Stomach (tissue), 19 donors: Measurements from ENCODE around the gene SACS. TPM values are rescaled to one million over a fixed set of nuclear protein-coding genes. Genes with fewer than 3 reads are reported as not detected.

Source experiments
- DNase-seq, 2 donors: peaks; one replicate each; pipeline versions ENCODE4 v3.0.0 to v3.0.0-alpha.2; 2013 to 2019
- H3K27ac ChIP-seq, 5 donors: fragments of 200-600 bp in 4 of 5; sonication (generic) in 4 of 5; one replicate each; pipeline ENCODE4 v1.5.1; 2013 to 2019; ENCODE audit warnings: mild to moderate bottlenecking in 1 of 5, moderate library complexity in 1 of 5
- H3K27me3 ChIP-seq, 3 donors: fragments of 200-600 bp; sonication (generic); one replicate each; pipeline ENCODE4 v1.5.1; 2017 to 2019; ENCODE audit warnings: mixed run types in 1 of 3
- H3K36me3 ChIP-seq, 4 donors: fragments of 200-600 bp; sonication (generic); 1 replicate in 3 of 4; 2 replicates in 1 of 4; pipeline ENCODE4 v1.5.1; 2016 to 2019
- H3K4me1 ChIP-seq, 4 donors: fragments of 200-600 bp; sonication (generic); one replicate each; pipeline ENCODE4 v1.5.1; 2016 to 2019
- H3K4me3 ChIP-seq, 4 donors: fragments of 200-600 bp; sonication (generic) in 3 of 4; one replicate each; pipeline ENCODE4 v1.5.1; 2016 to 2019; ENCODE audit warnings: mild to moderate bottlenecking in 1 of 4
- H3K9me3 ChIP-seq, 4 donors: fragments of 200-600 bp; sonication (generic); one replicate each; pipeline ENCODE4 v1.5.1; 2016 to 2019
- CTCF ChIP-seq, 7 experiments: fragments of 450-650 bp in 4 of 7; fragments of 200-600 bp in 3 of 7; sonication (generic) in 3 of 7; IDR thresholded peaks; one replicate each; pipeline ENCODE4 v1.5.1; 2016 to 2019; ENCODE audit warnings: antibody characterized with exemption in 7 of 7, control low read depth in 2 of 7, mild to moderate bottlenecking in 1 of 7
- EP300 ChIP-seq: sonication (generic); formaldehyde crosslinking; IDR thresholded peaks from one replicate; pipeline ENCODE4 v1.6.1; 2017; ENCODE audit warnings: antibody characterized with exemption
- POLR2A ChIP-seq, 4 donors: fragments of 450-650 bp; IDR thresholded peaks; one replicate each; pipeline ENCODE4 v1.6.1; 2016; ENCODE audit warnings: antibody characterized with exemption in 4 of 4, control low read depth in 2 of 4, mild to moderate bottlenecking in 1 of 4, moderate library complexity in 1 of 4
- POLR2AphosphoS5 ChIP-seq, 3 donors: sonication (generic); formaldehyde crosslinking; IDR thresholded peaks; one replicate each; pipeline ENCODE4 v1.6.1; 2016; ENCODE audit warnings: antibody characterized with exemption in 3 of 3
- WGBS, 5 donors: extraction: QIAGEN DNeasy Blood & Tissue Kit in 3 of 5; methylation state at CpG; one replicate each; pipeline versions ENCODE4 v1.1.5 to v1.1.7; 2013 to 2018; 5-methylcytosine and 5-hydroxymethylcytosine counted together
- intact Hi-C: fragments of 100-400 bp; cut with DNase I; formaldehyde crosslinking; loops from one replicate; pipeline ENCODE4 v1.15.1; 2023; ENCODE audit warnings: low total_unique reads
- long read RNA-seq, 10 donors: transcript quantifications; one replicate each; lab custom pipeline, GENCODE V29; 2026
- polyA plus RNA-seq, 3 donors: library from polyadenylated mRNA; stranded (reverse); fragments of 200-250 nt; gene quantifications; one replicate each; pipeline ENCODE4 v1.2.3, GENCODE V29; 2013
- total RNA-seq, 5 donors: library from RNA; depleted of rRNA; stranded (reverse); fragments of >200 nt; gene quantifications; one replicate each; pipeline versions ENCODE4 v1.1.0 to v1.2.3, GENCODE V29; 2014 to 2016
- donor health status: healthy with polysubstance abuse.
- donor health status: Bipolar disorder and iron deficiency.
- donor health status: healthy.

The SACS gene
- 10 to 100 TPM in 3 of 5 donors, 1 to 10 TPM in 2; 1.4 to 34.0 (median 11.2) TPM for total RNA-seq
- 1 to 10 TPM; 1.1 to 3.4 (median 1.5) TPM for polyA plus RNA-seq
- long read RNA-seq, donor 1, partial matches to known transcripts, result 0 of 1 reads
- long read RNA-seq, donor 1, other reads (novel, unspliced or antisense), result 0 of 1 reads
- long read RNA-seq, donor 2, partial matches to known transcripts, result 0 of 1 reads
- long read RNA-seq, donor 2, other reads (novel, unspliced or antisense), result 0 of 1 reads
- long read RNA-seq, donor 3, result 0 reads
- long read RNA-seq, donor 4, full-length matches to known transcripts, result 1 of 1 reads
- long read RNA-seq, donor 4, partial matches to known transcripts, result 0 of 1 reads
- long read RNA-seq, donor 4, other reads (novel, unspliced or antisense), result 0 of 1 reads
- long read RNA-seq, donor 5, result 0 reads
- long read RNA-seq, donor 6, result 0 reads
- long read RNA-seq, donor 7, full-length matches to known transcripts, result 1 of 1 reads
- long read RNA-seq, donor 7, partial matches to known transcripts, result 0 of 1 reads
- long read RNA-seq, donor 7, other reads (novel, unspliced or antisense), result 0 of 1 reads
- long read RNA-seq, donor 8, result 0 reads
- long read RNA-seq, donor 9, result 0 reads
- long read RNA-seq, donor 10, result 0 reads

- no peak for TF ChIP-seq CTCF (IDR thresholded peaks at IDR 0.05)
- no peak for TF ChIP-seq POLR2A (IDR thresholded peaks at IDR 0.05)
- TF ChIP-seq POLR2AphosphoS5 (IDR thresholded peaks at IDR 0.05), result no peak
- no peak for TF ChIP-seq EP300
- Histone ChIP-seq H3K27me3 (peaks cover 0 to 5% (median 0%) of the 10 kb centered on the region in 3 donors), H3K9me3 (no peaks in the 10 kb centered on the region), H3K4me1 (peaks cover 0 to 22% (median 9%) of the 10 kb centered on the region in 4 donors), H3K27ac (peak within 1 kb of the TSS in 4 of 5 donors; percentile 39 to 65 (median 56)), H3K4me3 (peak within 1 kb of the TSS; percentile 44 to 58 (median 55)), H3K36me3 (no peaks in the 10 kb centered on the region)
- whole genome bisulfite sequencing, 5 donors, result 7% methylated on average over 23 to 26 of the region's 26 CpGs
- peak in 1 of 2 donors; percentile 64 for DNase-seq
- intact Hi-C loops, result no loop called here
Measured at GRCh38 chr13:23433171-23434153, at the start of gene SACS. Gene SACS, minus strand, starts transcription at chr13:23433702. Its CDS starts 22,463 bp downstream, at chr13:23411239.

GRCh38 chr13:23480324-23480723 lies 46.8 kb upstream of the SACS start:
- 78 to 94% (median 83%) methylated on average over 1 of the region's 1 CpG for WGBS, 5 donors
- Histone ChIP-seq H3K9me3 (peaks cover 0 to 27% (median 20%) of the 10 kb centered on the region in 4 donors), H3K4me1 (no peaks in the 10 kb centered on the region), H3K4me3 (no peak overlapping the region), H3K27me3 (no peaks in the 10 kb centered on the region), H3K27ac (no peak overlapping the region), H3K36me3 (no peaks in the 10 kb centered on the region)
- TF ChIP-seq POLR2A (IDR thresholded peaks at IDR 0.05) (no peak), POLR2AphosphoS5 (IDR thresholded peaks at IDR 0.05) (no peak), EP300 (no peak), CTCF (IDR thresholded peaks at IDR 0.05) (no peak)
- DNase-seq, result no peak
- intact Hi-C loops, result no loop called here

GRCh38 chr13:23477101-23477500 lies 43.6 kb upstream of the SACS start:
- Histone ChIP-seq H3K27ac (no peak overlapping the region), H3K36me3 (no peaks in the 10 kb centered on the region), H3K4me1 (no peaks in the 10 kb centered on the region), H3K4me3 (no peak overlapping the region), H3K27me3 (no peaks in the 10 kb centered on the region), H3K9me3 (peaks cover 0 to 27% (median 20%) of the 10 kb centered on the region in 4 donors)
- no peak for DNase-seq
- TF ChIP-seq POLR2A (IDR thresholded peaks at IDR 0.05) (no peak), POLR2AphosphoS5 (IDR thresholded peaks at IDR 0.05) (no peak), EP300 (no peak)
- intact Hi-C loops, result no loop called here

- no peaks in the 10 kb centered on the region for H3K9me3 ChIP-seq
- 82 to 90% (median 85%) methylated on average over 5 of the region's 5 CpGs for WGBS, 5 donors
- H3K27me3 ChIP-seq, result no peaks in the 10 kb centered on the region
- peaks cover 0 to 11% (median 2%) of the 10 kb centered on the region in 4 donors for H3K4me1 ChIP-seq
- H3K4me3 ChIP-seq, result no peak overlapping the region
- no peaks in the 10 kb centered on the region for H3K36me3 ChIP-seq
- H3K27ac ChIP-seq, result no peak overlapping the region
- no peak for DNase-seq
- intact Hi-C loops, result no loop called here
- TF ChIP-seq EP300 (no peak), POLR2AphosphoS5 (IDR thresholded peaks at IDR 0.05) (no peak), POLR2A (IDR thresholded peaks at IDR 0.05) (no peak), CTCF (IDR thresholded peaks at IDR 0.05) (no peak)
Measured at GRCh38 chr13:23473221-23473620, 39.7 kb upstream of the SACS start.
